HG03378 (cell line): ENCODE measurements around the gene KLHL20.

Experiments used
- ATAC-seq: cut with Tn5 transposase; IDR thresholded peaks from one replicate; pipeline ENCODE4 v1.9.1; 2021; ENCODE audit warnings: mild to moderate bottlenecking, moderate library complexity; ENCODE audit not compliant: unreplicated experiment

Gene KLHL20

DNA sequence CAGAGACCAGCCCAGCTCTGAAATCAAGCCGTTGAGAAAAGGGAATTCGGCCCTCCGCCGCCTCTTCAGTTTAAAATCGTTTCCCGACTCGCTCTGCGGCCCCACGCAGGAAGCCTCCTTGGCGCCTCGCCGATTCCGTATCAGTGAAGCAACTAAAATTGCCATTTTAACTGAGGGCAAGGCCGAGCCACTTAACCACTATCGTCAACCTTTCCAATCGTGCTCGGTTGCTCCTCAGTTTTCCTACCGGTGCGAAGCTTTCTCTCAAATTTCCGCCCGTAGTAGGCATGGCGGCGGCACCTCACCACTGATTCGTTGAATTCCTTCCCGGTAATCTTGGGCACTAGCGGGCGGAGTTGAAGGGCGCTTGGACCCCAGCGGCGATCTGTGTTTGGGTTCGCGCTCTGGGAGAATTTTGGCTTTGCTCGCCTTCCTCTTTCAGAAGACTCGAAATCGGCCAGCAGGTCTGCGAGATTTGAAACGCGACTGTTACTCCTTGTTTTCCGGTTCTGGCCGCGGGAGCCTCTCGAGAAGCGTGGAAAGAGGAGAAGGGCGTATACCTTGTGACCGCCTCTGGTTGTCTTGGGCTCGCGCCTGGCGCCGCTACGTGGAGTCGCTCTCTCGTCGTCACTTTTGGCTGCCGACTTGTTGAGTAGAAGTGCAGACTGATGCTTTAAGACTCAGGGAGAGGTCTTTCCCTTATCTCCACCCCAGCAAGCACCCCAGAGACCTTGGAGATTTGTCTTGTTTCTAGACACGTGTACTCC is 109.7 kb downstream of the KLHL20 start, which contains the start of the genes CENPL and DARS2:
CENPL (minus strand) TSS at position 569 of the 767 bp plus-strand sequence. CDS start 13,584 bp downstream, outside the sequence.
DARS2 (plus strand) TSS at position 359 of the 767 bp plus-strand sequence. CDS start 557 bp downstream, outside the sequence.
- peak; percentile 90 for ATAC-seq

DNA sequence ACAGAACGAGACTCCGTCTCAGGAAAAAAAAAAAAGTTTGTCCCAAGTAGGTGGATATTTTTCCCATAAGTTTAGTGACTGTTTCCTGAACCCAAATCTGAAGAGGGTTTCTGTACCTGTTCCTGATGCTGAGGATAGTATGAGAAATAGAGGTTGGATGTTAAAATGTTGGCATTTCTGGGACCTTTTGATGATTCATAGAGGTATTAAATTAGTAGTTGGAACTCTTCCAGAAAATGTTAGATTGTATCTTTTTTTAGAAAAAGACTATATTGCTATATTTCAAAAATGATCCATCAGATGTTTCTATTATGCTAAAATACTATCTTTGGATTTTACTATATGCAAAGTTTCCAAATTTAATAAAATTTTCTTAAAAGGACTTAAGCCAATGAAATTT is 112.8 kb downstream of the KLHL20 start:
- no peak for ATAC-seq

GRCh38 chr1:173832748-173833147 is 118.0 kb downstream of the KLHL20 start:
- ATAC-seq: no peak
